Vagina (tissue), 2 donors: ENCODE results near the gene CFAP46. TPM values are rescaled to one million over a fixed set of nuclear protein-coding genes. Genes with fewer than 3 reads are reported as not detected.

Source experiments
- DNase-seq, 2 donors: peaks; one replicate each; pipeline ENCODE4 v3.0.0-alpha.2; 2017; ENCODE audit errors: extremely low spot score in 2 of 2
- H3K27ac ChIP-seq: fragments of 200-600 bp; sonication (generic); one replicate; pipeline ENCODE4 v1.5.1; 2019
- H3K27me3 ChIP-seq: fragments of 200-600 bp; sonication (generic); one replicate; pipeline ENCODE4 v1.5.1; 2019
- H3K36me3 ChIP-seq, 2 donors: fragments of 200-600 bp; sonication (generic); one replicate each; pipeline ENCODE4 v1.5.1; 2017 to 2019
- H3K4me1 ChIP-seq: fragments of 200-600 bp; sonication (generic); one replicate; pipeline ENCODE4 v1.5.1; 2019
- H3K4me3 ChIP-seq, 2 donors: fragments of 200-600 bp; sonication (generic); 1 replicate in 1 of 2; 2 replicates in 1 of 2; pipeline ENCODE4 v1.5.1; 2016 to 2019
- H3K9me3 ChIP-seq: fragments of 200-600 bp; sonication (generic); one replicate; pipeline ENCODE4 v1.5.1; 2019
- CTCF ChIP-seq, 3 experiments: fragments of 450-650 bp in 2 of 3; fragments of 200-600 bp in 1 of 3; sonication (generic) in 1 of 3; IDR thresholded peaks; one replicate each; pipeline ENCODE4 v1.5.1; 2017 to 2019; ENCODE audit warnings: antibody characterized with exemption in 3 of 3, mild to moderate bottlenecking in 2 of 3, moderate library complexity in 2 of 3
- POLR2A ChIP-seq, 2 donors: fragments of 450-650 bp; IDR thresholded peaks; one replicate each; pipeline ENCODE4 v1.6.1; 2017; ENCODE audit warnings: antibody characterized with exemption in 2 of 2, mild to moderate bottlenecking in 2 of 2, moderate library complexity in 2 of 2
- POLR2AphosphoS5 ChIP-seq, 2 donors: sonication (generic); formaldehyde crosslinking; IDR thresholded peaks; one replicate each; pipeline ENCODE4 v1.9.0; 2017; ENCODE audit warnings: antibody characterized with exemption in 2 of 2, mild to moderate bottlenecking in 2 of 2, low read depth in 1 of 2; ENCODE audit not compliant: insufficient read depth in 1 of 2
- intact Hi-C: fragments of 100-400 bp; cut with DNase I; formaldehyde crosslinking; loops from one replicate; pipeline ENCODE4 v1.15.1; 2023
- total RNA-seq: library from RNA; depleted of rRNA; stranded (reverse); fragments of >200 nt; gene quantifications from one replicate; pipeline ENCODE4 v1.2.3, GENCODE V29; 2016

Gene CFAP46
- total RNA-seq, 1 donor from 2014 or later: not detected

GRCh38 chr10:132870426-132870825, 71.9 kb downstream of the CFAP46 start:
- Histone ChIP-seq H3K4me3 (no peak overlapping the region), H3K9me3 (no peaks in the 10 kb centered on the region), H3K27me3 (no peaks in the 10 kb centered on the region), H3K36me3 (no peaks in the 10 kb centered on the region), H3K27ac (no peak overlapping the region), H3K4me1 (no peaks in the 10 kb centered on the region)
- no peak for DNase-seq
- intact Hi-C loops: no loop called here
- no peak for TF ChIP-seq POLR2A (IDR thresholded peaks at IDR 0.05)
- TF ChIP-seq POLR2AphosphoS5 (IDR thresholded peaks at IDR 0.05; ENCODE audit: insufficient read depth in 1 of 2, low read depth in 1 of 2): no peak
- no peak for TF ChIP-seq CTCF (IDR thresholded peaks at IDR 0.05)

DNA sequence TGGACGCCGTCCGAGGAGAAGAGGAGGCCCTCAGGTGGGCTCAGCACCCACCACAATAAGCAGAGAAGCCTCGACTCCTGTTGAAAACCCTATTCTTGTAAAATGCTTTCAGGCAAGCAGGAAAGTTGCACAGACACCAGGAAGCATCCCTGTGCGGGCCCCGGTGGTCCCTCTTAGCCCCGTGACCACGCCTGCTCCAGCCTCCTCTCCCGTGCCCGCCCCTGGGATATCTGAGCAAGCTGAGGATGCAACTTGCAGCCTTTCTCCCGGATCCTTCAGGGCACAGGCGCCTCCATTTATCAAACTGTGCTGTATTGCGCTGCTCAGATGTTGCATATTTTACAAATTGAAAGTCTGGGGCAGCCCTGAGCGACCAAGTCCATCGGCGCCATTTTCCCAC, 72.7 kb downstream of the CFAP46 start:
- no peak for DNase-seq
- H3K27me3 ChIP-seq: no peaks in the 10 kb centered on the region
- intact Hi-C loops: no loop called here

DNA sequence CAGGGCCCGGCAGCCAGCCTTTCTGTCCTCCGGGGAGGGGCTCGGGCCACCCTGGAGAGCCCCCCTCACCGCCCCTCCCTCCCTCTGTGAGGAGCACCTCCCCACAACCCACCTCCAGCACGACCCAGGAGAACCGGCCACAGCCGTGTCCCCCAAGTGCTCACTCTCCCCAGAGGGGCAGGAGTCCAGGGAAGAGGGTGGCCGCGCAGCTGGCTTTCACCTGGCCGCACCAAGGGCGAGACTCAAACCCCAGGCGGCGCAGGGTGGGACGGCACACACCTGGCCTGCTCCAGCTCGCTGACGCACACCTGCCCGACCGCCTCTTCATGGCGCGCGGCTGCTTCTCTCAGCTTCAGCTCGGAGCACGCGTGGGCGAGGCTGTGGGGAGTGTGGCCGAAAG, 73.4 kb downstream of the CFAP46 start:
- no peaks in the 10 kb centered on the region for H3K4me1 ChIP-seq
- H3K27ac ChIP-seq: no peak overlapping the region
- no peaks in the 10 kb centered on the region for H3K36me3 ChIP-seq
- DNase-seq: no peak
- H3K9me3 ChIP-seq: no peaks in the 10 kb centered on the region
- H3K4me3 ChIP-seq: no peak overlapping the region
- no peaks in the 10 kb centered on the region for H3K27me3 ChIP-seq
- intact Hi-C loops: no loop called here
- no peak for TF ChIP-seq POLR2AphosphoS5 (IDR thresholded peaks at IDR 0.05; ENCODE audit: insufficient read depth in 1 of 2, low read depth in 1 of 2)

More for the DNA sequence above, 72.7 kb downstream of the CFAP46 start:
- no peak overlapping the region for H3K4me3 ChIP-seq
- no peak overlapping the region for H3K27ac ChIP-seq
- no peaks in the 10 kb centered on the region for H3K36me3 ChIP-seq
- no peaks in the 10 kb centered on the region for H3K9me3 ChIP-seq
- TF ChIP-seq POLR2AphosphoS5 (IDR thresholded peaks at IDR 0.05; ENCODE audit: insufficient read depth in 1 of 2, low read depth in 1 of 2) (no peak), POLR2A (IDR thresholded peaks at IDR 0.05) (no peak), CTCF (IDR thresholded peaks at IDR 0.05) (no peak)
- H3K4me1 ChIP-seq: no peaks in the 10 kb centered on the region

GRCh38 chr10:132867801-132868644, 74.3 kb downstream of the CFAP46 start:
- H3K9me3 ChIP-seq: no peaks in the 10 kb centered on the region
- no peak overlapping the region for H3K27ac ChIP-seq
- H3K36me3 ChIP-seq: no peaks in the 10 kb centered on the region
- intact Hi-C loops: no loop called here
- H3K4me3 ChIP-seq: no peak overlapping the region
- H3K27me3 ChIP-seq: no peaks in the 10 kb centered on the region
- peaks cover 1% of the 10 kb centered on the region for H3K4me1 ChIP-seq
- TF ChIP-seq POLR2AphosphoS5 (IDR thresholded peaks at IDR 0.05; ENCODE audit: insufficient read depth in 1 of 2, low read depth in 1 of 2): no peak
- no peak for TF ChIP-seq POLR2A (IDR thresholded peaks at IDR 0.05)
- no peak for TF ChIP-seq CTCF (IDR thresholded peaks at IDR 0.05)
- DNase-seq: no peak

GRCh38 chr10:132866601-132867381, 75.6 kb downstream of the CFAP46 start:
- no peak overlapping the region for H3K4me3 ChIP-seq
- H3K36me3 ChIP-seq: no peaks in the 10 kb centered on the region
- no peaks in the 10 kb centered on the region for H3K9me3 ChIP-seq
- DNase-seq: no peak
- H3K27ac ChIP-seq: no peak overlapping the region
- no peak for TF ChIP-seq CTCF (IDR thresholded peaks at IDR 0.05)
- no peak for TF ChIP-seq POLR2AphosphoS5 (IDR thresholded peaks at IDR 0.05; ENCODE audit: insufficient read depth in 1 of 2, low read depth in 1 of 2)
- TF ChIP-seq POLR2A (IDR thresholded peaks at IDR 0.05): no peak
- no peaks in the 10 kb centered on the region for H3K27me3 ChIP-seq
- peaks cover 8% of the 10 kb centered on the region for H3K4me1 ChIP-seq
- intact Hi-C loops: no loop called here
